Natural killer cell (primary cell): ENCODE measurements around the gene ARID1B. TPM values are rescaled to one million over a fixed set of nuclear protein-coding genes. Genes with fewer than 3 reads are reported as not detected.

ENCODE experiments used
- ATAC-seq, 3 donors: fragments of 150-1000 bp in 2 of 3; fragments of 200-7000 bp in 1 of 3; cut with Tn5 transposase; 1 replicate in 1 of 3; 2 replicates in 2 of 3; pipeline ENCODE4 v1.10.0; 2021; ENCODE audit warnings: mild to moderate bottlenecking in 2 of 3, moderate library complexity in 2 of 3
- DNase-seq, 2 donors: peaks; one replicate each; pipeline versions ENCODE4 v3.0.0 to v3.0.0-alpha.2; 2013 to 2021; ENCODE audit warnings: mixed read lengths in 1 of 2
- H3K27ac ChIP-seq: one replicate; pipeline ENCODE4 v1.5.1; 2013; ENCODE audit warnings: mild to moderate bottlenecking, low read length
- H3K27me3 ChIP-seq: one replicate; pipeline ENCODE4 v1.6.1; 2013; ENCODE audit warnings: low read length; ENCODE audit not compliant: control insufficient read depth, insufficient read depth
- H3K36me3 ChIP-seq: one replicate; pipeline ENCODE4 v1.6.1; 2013; ENCODE audit warnings: low read length; ENCODE audit not compliant: control insufficient read depth, insufficient read depth
- H3K4me1 ChIP-seq: one replicate; pipeline ENCODE4 v1.6.1; 2013; ENCODE audit warnings: low read length; ENCODE audit not compliant: control insufficient read depth, insufficient read depth
- H3K4me3 ChIP-seq: one replicate; pipeline ENCODE4 v1.5.1; 2013; ENCODE audit warnings: low read length
- H3K9me3 ChIP-seq: one replicate; pipeline ENCODE4 v1.6.1; 2013; ENCODE audit warnings: low read length; ENCODE audit not compliant: control insufficient read depth, insufficient read depth
- H3K27ac Mint-ChIP-seq, 2 donors: one replicate each; pipeline ENCODE4 v1.8.0; 2022; ENCODE audit warnings: mild to moderate bottlenecking in 2 of 2, mixed read lengths in 2 of 2, moderate library complexity in 1 of 2
- H3K27me3 Mint-ChIP-seq, 2 donors: one replicate each; pipeline ENCODE4 v1.8.0; 2022; ENCODE audit warnings: low read depth in 2 of 2, mixed read lengths in 2 of 2
- H3K36me3 Mint-ChIP-seq: one replicate; pipeline ENCODE4 v1.8.0; 2022; ENCODE audit warnings: mixed read lengths
- H3K4me1 Mint-ChIP-seq, 2 donors: one replicate each; pipeline ENCODE4 v1.8.0; 2022; ENCODE audit warnings: mixed read lengths in 2 of 2
- H3K4me3 Mint-ChIP-seq: one replicate; pipeline ENCODE4 v1.8.0; 2022; ENCODE audit warnings: mild to moderate bottlenecking, moderate library complexity, mixed read lengths
- H3K9me3 Mint-ChIP-seq, 2 donors: one replicate each; pipeline ENCODE4 v1.8.0; 2022; ENCODE audit warnings: mixed read lengths in 2 of 2
- CTCF ChIP-seq: fragments of 200-600 bp; IDR thresholded peaks from one replicate; pipeline ENCODE4 v1.8.0; 2022; ENCODE audit warnings: antibody characterized with exemption
- WGBS: methylation state at CpG from one replicate; pipeline ENCODE4 v1.1.7; 2013; ENCODE audit warnings: missing lambda C conversion rate; ENCODE audit not compliant: insufficient coverage; 5-methylcytosine and 5-hydroxymethylcytosine counted together
- intact Hi-C: fragments of 100-400 bp; cut with micrococcal nuclease; formaldehyde crosslinking; loops from one replicate; pipeline ENCODE4 v1.14.2; 2022
- total RNA-seq, 4 donors: library from RNA; stranded (reverse); fragments of 120-200 nt in 1 of 4; gene quantifications; one replicate each; pipeline versions ENCODE4 v1.2.3 to v1.2.4, GENCODE V29; 2013 to 2022

ARID1B gene
- total RNA-seq, 3 donors from 2014 or later (not counting 1 experiment from before 2014, with no cell fraction given): 180 to 201 (median 189) TPM

GRCh38 chr6:157074969-157075368, 297.8 kb downstream of the ARID1B start:
- H3K27ac Mint-ChIP-seq: no peak overlapping the region
- H3K27me3 Mint-ChIP-seq: no peaks in the 10 kb centered on the region
- no peaks in the 10 kb centered on the region for H3K9me3 ChIP-seq
- no peaks in the 10 kb centered on the region for H3K4me1 ChIP-seq
- TF ChIP-seq CTCF: no peak
- peaks cover 30 to 37% of the 10 kb centered on the region in 2 donors for H3K4me1 Mint-ChIP-seq
- no peaks in the 10 kb centered on the region for H3K36me3 ChIP-seq
- H3K36me3 Mint-ChIP-seq: no peaks in the 10 kb centered on the region
- H3K4me3 Mint-ChIP-seq: no peak overlapping the region
- no peak for DNase-seq
- no peak overlapping the region for H3K27ac ChIP-seq
- no peak for ATAC-seq
- no peaks in the 10 kb centered on the region for H3K27me3 ChIP-seq
- intact Hi-C loops: no loop called here
- no peaks in the 10 kb centered on the region for H3K9me3 Mint-ChIP-seq
- no peak overlapping the region for H3K4me3 ChIP-seq
- WGBS: no CpG with 5 or more reads among the region's 1 CpG

GRCh38 chr6:157075549-157076450, 298.6 kb downstream of the ARID1B start:
- Mint-ChIP-seq H3K9me3 (no peaks in the 10 kb centered on the region), H3K36me3 (no peaks in the 10 kb centered on the region), H3K27ac (peak overlapping the region; percentile 14 to 79), H3K4me1 (peaks cover 35 to 37% of the 10 kb centered on the region in 2 donors), H3K27me3 (no peaks in the 10 kb centered on the region), H3K4me3 (no peak overlapping the region)
- H3K27ac ChIP-seq: no peak overlapping the region
- TF ChIP-seq CTCF: no peak
- WGBS: 70% methylated on average over 8 of the region's 8 CpGs
- no peaks in the 10 kb centered on the region for H3K36me3 ChIP-seq
- DNase-seq (no peak), ATAC-seq (peak; percentile 21 to 32 (median 31))
- H3K9me3 ChIP-seq: no peaks in the 10 kb centered on the region
- intact Hi-C loops: no loop called here
- no peak overlapping the region for H3K4me3 ChIP-seq
- no peaks in the 10 kb centered on the region for H3K27me3 ChIP-seq
- no peaks in the 10 kb centered on the region for H3K4me1 ChIP-seq

- Histone ChIP-seq H3K27me3 (no peaks in the 10 kb centered on the region), H3K36me3 (no peaks in the 10 kb centered on the region), H3K27ac (no peak overlapping the region), H3K4me1 (no peaks in the 10 kb centered on the region), H3K9me3 (no peaks in the 10 kb centered on the region), H3K4me3 (no peak overlapping the region)
- DNase-seq (no peak), ATAC-seq (no peak)
- H3K4me3 Mint-ChIP-seq: no peak overlapping the region
- peaks cover 42 to 43% of the 10 kb centered on the region in 2 donors for H3K4me1 Mint-ChIP-seq
- H3K27ac Mint-ChIP-seq: no peak overlapping the region
- TF ChIP-seq CTCF: no peak
- no peaks in the 10 kb centered on the region for H3K27me3 Mint-ChIP-seq
- intact Hi-C loops: no loop called here
- H3K36me3 Mint-ChIP-seq: no peaks in the 10 kb centered on the region
- H3K9me3 Mint-ChIP-seq: no peaks in the 10 kb centered on the region
These were observed 299.3 kb downstream of the ARID1B start for GRCh38 chr6:157076451-157076822.
